Neuronal stem cell (in vitro differentiated cells): ENCODE measurements around the gene ZNF547.

Experiments
- DNase-seq: peaks from one replicate; pipeline ENCODE4 v3.0.0-alpha.2; 2013; ENCODE audit warnings: low spot score
- H2AFZ ChIP-seq: one replicate; pipeline ENCODE4 v1.6.1; 2013; ENCODE audit warnings: mild to moderate bottlenecking, low read length, inconsistent platforms
- H2AK5ac ChIP-seq: 2 replicates; pipeline ENCODE4 v1.6.1; 2013; ENCODE audit warnings: low read depth, mild to moderate bottlenecking, inconsistent platforms, low read length, moderate library complexity, mixed read lengths
- H2BK120ac ChIP-seq: 2 replicates; pipeline ENCODE4 v1.6.1; 2013; ENCODE audit warnings: low read depth, mild to moderate bottlenecking, inconsistent platforms, low read length, moderate library complexity, mixed read lengths
- H2BK12ac ChIP-seq: one replicate; pipeline ENCODE4 v1.6.1; 2013; ENCODE audit warnings: low read length, inconsistent platforms
- H2BK15ac ChIP-seq: 2 replicates; pipeline ENCODE4 v1.6.1; 2013; ENCODE audit warnings: mild to moderate bottlenecking, low read length, inconsistent platforms, mixed read lengths
- H2BK5ac ChIP-seq: one replicate; pipeline ENCODE4 v1.6.1; 2013; ENCODE audit warnings: inconsistent platforms, mild to moderate bottlenecking, low read length, moderate library complexity
- H3K14ac ChIP-seq: one replicate; pipeline ENCODE4 v1.6.1; 2013; ENCODE audit warnings: low read length, inconsistent platforms
- H3K18ac ChIP-seq: 2 replicates; pipeline ENCODE4 v1.6.1; 2013; ENCODE audit warnings: low read length, inconsistent platforms
- H3K23ac ChIP-seq: 2 replicates; pipeline ENCODE4 v1.6.1; 2013; ENCODE audit warnings: low read depth, mild to moderate bottlenecking, mixed read lengths, low read length, inconsistent platforms; ENCODE audit not compliant: poor library complexity
- H3K27ac ChIP-seq: replicated peaks from 3 replicates; pipeline ENCODE4 v1.5.1; 2013; ENCODE audit warnings: low read length, inconsistent platforms
- H3K27me3 ChIP-seq, 3 experiments: 2 replicates each; pipeline ENCODE4 v1.6.1; 2013; ENCODE audit warnings: low read length in 3 of 3, mild to moderate bottlenecking in 2 of 3, inconsistent platforms in 1 of 3, low read depth in 1 of 3, mixed read lengths in 1 of 3, moderate library complexity in 1 of 3; ENCODE audit not compliant: control insufficient read depth in 3 of 3, insufficient read depth in 3 of 3
- H3K36me3 ChIP-seq, 2 donors: replicated peaks in 1 of 2; 2 replicates each; pipeline ENCODE4 v1.6.1; 2013; ENCODE audit warnings: low read length in 2 of 2; ENCODE audit not compliant: control insufficient read depth in 2 of 2, insufficient read depth in 2 of 2
- H3K4ac ChIP-seq: 2 replicates; pipeline ENCODE4 v1.6.1; 2013; ENCODE audit warnings: inconsistent platforms, mild to moderate bottlenecking, low read length, moderate library complexity
- H3K4me1 ChIP-seq, 2 donors: 1 replicate in 1 of 2; 2 replicates in 1 of 2; pipeline ENCODE4 v1.6.1; 2013; ENCODE audit warnings: low read length in 2 of 2, low read depth in 1 of 2; ENCODE audit not compliant: control insufficient read depth in 2 of 2, insufficient read depth in 1 of 2
- H3K4me2 ChIP-seq: one replicate; pipeline ENCODE4 v1.6.1; 2013; ENCODE audit warnings: mild to moderate bottlenecking, low read length, inconsistent platforms; ENCODE audit not compliant: insufficient read depth, poor library complexity, severe bottlenecking
- H3K4me3 ChIP-seq, 2 donors: 2 replicates each; pipeline ENCODE4 v1.5.1; 2013; ENCODE audit warnings: low read length in 2 of 2, mild to moderate bottlenecking in 2 of 2, inconsistent platforms in 1 of 2, moderate library complexity in 1 of 2
- H3K79me1 ChIP-seq: one replicate; pipeline ENCODE4 v1.6.1; 2013; ENCODE audit warnings: low read depth, mild to moderate bottlenecking, inconsistent platforms, low read length, moderate library complexity
- H3K9ac ChIP-seq: one replicate; pipeline ENCODE4 v1.6.1; 2013; ENCODE audit warnings: mild to moderate bottlenecking, low read depth, low read length, inconsistent platforms; ENCODE audit not compliant: poor library complexity
- H3K9me3 ChIP-seq, 2 donors: replicated peaks in 1 of 2; 2 replicates each; pipeline versions ENCODE3 to v1.6.1; 2013; ENCODE audit warnings: low read length in 2 of 2, mild to moderate bottlenecking in 2 of 2, inconsistent platforms in 1 of 2, low read depth in 1 of 2, mixed read lengths in 1 of 2, moderate library complexity in 1 of 2; ENCODE audit not compliant: control insufficient read depth in 2 of 2, insufficient read depth in 1 of 2
- H4K8ac ChIP-seq: one replicate; pipeline ENCODE4 v1.6.1; 2013; ENCODE audit warnings: low read depth, mild to moderate bottlenecking, inconsistent platforms, low read length, moderate library complexity
- H4K91ac ChIP-seq: one replicate; pipeline ENCODE4 v1.6.1; 2013; ENCODE audit warnings: low read length, low read depth, mild to moderate bottlenecking, inconsistent platforms; ENCODE audit not compliant: poor library complexity
- WGBS, 2 donors: extraction: QIAGEN DNeasy Blood & Tissue Kit; methylation state at CpG; one replicate each; pipeline ENCODE4 v1.1.7; 2013; ENCODE audit warnings: missing lambda C conversion rate in 2 of 2, mixed read lengths in 1 of 2; ENCODE audit not compliant: insufficient read length in 2 of 2, insufficient replicate concordance in 1 of 2; ENCODE audit errors: extremely low coverage in 2 of 2; 5-methylcytosine and 5-hydroxymethylcytosine counted together

The ZNF547 gene

GRCh38 chr19:57377498-57378146 lies 14.3 kb downstream of the ZNF547 start:
- H3K4ac ChIP-seq, result no peak overlapping the region
- no peak overlapping the region for H4K91ac ChIP-seq
- H2BK5ac ChIP-seq, result no peak overlapping the region
- WGBS, 2 donors, result no CpG with 5 or more reads among the region's 3 CpGs
- H2BK12ac ChIP-seq, result no peak overlapping the region
- no peak overlapping the region for H3K18ac ChIP-seq
- no peak overlapping the region for H3K9ac ChIP-seq
- no peaks in the 10 kb centered on the region for H3K27me3 ChIP-seq
- H2BK15ac ChIP-seq, result no peak overlapping the region
- no peak overlapping the region for H2BK120ac ChIP-seq
- H3K79me1 ChIP-seq, result no peaks in the 10 kb centered on the region
- DNase-seq, result no peak
- no peaks in the 10 kb centered on the region for H3K4me1 ChIP-seq
- H3K4me2 ChIP-seq, result no peak overlapping the region
- no peak overlapping the region for H3K23ac ChIP-seq
- H3K4me3 ChIP-seq, result no peak overlapping the region
- H3K14ac ChIP-seq, result no peak overlapping the region
- H3K27ac ChIP-seq, result no peak overlapping the region
- peaks cover 22 to 42% of the 10 kb centered on the region in 2 donors for H3K9me3 ChIP-seq
- peaks cover 18 to 47% of the 10 kb centered on the region in 2 donors for H3K36me3 ChIP-seq
- no peak overlapping the region for H2AK5ac ChIP-seq
- no peak overlapping the region for H4K8ac ChIP-seq
- no peak overlapping the region for H2AFZ ChIP-seq

- H3K23ac ChIP-seq, result no peak overlapping the region
- H2BK12ac ChIP-seq, result no peak overlapping the region
- H2BK120ac ChIP-seq, result no peak overlapping the region
- no peak for DNase-seq
- no peak overlapping the region for H2AK5ac ChIP-seq
- H3K36me3 ChIP-seq, result peaks cover 9 to 23% of the 10 kb centered on the region in 2 donors
- no peaks in the 10 kb centered on the region for H3K79me1 ChIP-seq
- H2BK15ac ChIP-seq, result no peak overlapping the region
- no peak overlapping the region for H3K4me3 ChIP-seq
- H4K8ac ChIP-seq, result no peak overlapping the region
- no peak overlapping the region for H3K9ac ChIP-seq
- peaks cover 15 to 28% of the 10 kb centered on the region in 2 donors for H3K9me3 ChIP-seq
- H3K4ac ChIP-seq, result no peak overlapping the region
- no peak overlapping the region for H2BK5ac ChIP-seq
- H3K4me1 ChIP-seq, result no peaks in the 10 kb centered on the region
- no peak overlapping the region for H3K27ac ChIP-seq
- no peak overlapping the region for H2AFZ ChIP-seq
- no peak overlapping the region for H3K18ac ChIP-seq
- no peaks in the 10 kb centered on the region for H3K27me3 ChIP-seq
- H3K14ac ChIP-seq, result no peak overlapping the region
- no peak overlapping the region for H4K91ac ChIP-seq
- H3K4me2 ChIP-seq, result no peak overlapping the region
Observed at GRCh38 chr19:57380923-57381322, 17.6 kb downstream of the ZNF547 start.

GRCh38 chr19:57382806-57383488 lies 19.6 kb downstream of the ZNF547 start:
- no peak overlapping the region for H3K9ac ChIP-seq
- no peaks in the 10 kb centered on the region for H3K4me1 ChIP-seq
- peaks cover 5 to 12% of the 10 kb centered on the region in 2 donors for H3K9me3 ChIP-seq
- H3K4me2 ChIP-seq, result no peak overlapping the region
- H2BK120ac ChIP-seq, result no peak overlapping the region
- H2BK12ac ChIP-seq, result no peak overlapping the region
- no peak overlapping the region for H4K91ac ChIP-seq
- no peaks in the 10 kb centered on the region for H3K27me3 ChIP-seq
- H3K14ac ChIP-seq, result no peak overlapping the region
- WGBS, 2 donors, result no CpG with 5 or more reads among the region's 7 CpGs
- H3K27ac ChIP-seq, result no peak overlapping the region
- H2BK15ac ChIP-seq, result no peak overlapping the region
- no peak overlapping the region for H3K4ac ChIP-seq
- DNase-seq, result no peak
- H3K36me3 ChIP-seq, result peaks cover 2 to 9% of the 10 kb centered on the region in 2 donors
- no peaks in the 10 kb centered on the region for H3K79me1 ChIP-seq
- H2BK5ac ChIP-seq, result no peak overlapping the region
- no peak overlapping the region for H4K8ac ChIP-seq
- no peak overlapping the region for H2AFZ ChIP-seq
- no peak overlapping the region for H2AK5ac ChIP-seq
- no peak overlapping the region for H3K23ac ChIP-seq
- no peak overlapping the region for H3K4me3 ChIP-seq
- H3K18ac ChIP-seq, result no peak overlapping the region

GRCh38 chr19:57389194-57389729 lies 25.9 kb downstream of the ZNF547 start:
- Histone ChIP-seq H3K18ac (no peak overlapping the region), H3K36me3 (peaks cover 6 to 19% of the 10 kb centered on the region in 2 donors), H3K9ac (no peak overlapping the region), H3K23ac (no peak overlapping the region), H4K8ac (no peak overlapping the region), H3K27me3 (no peaks in the 10 kb centered on the region), H3K14ac (no peak overlapping the region), H2BK5ac (no peak overlapping the region), H2BK120ac (no peak overlapping the region), H2BK12ac (no peak overlapping the region), H3K9me3 (peaks cover 0 to 3% of the 10 kb centered on the region in 2 donors), H3K4me1 (peaks cover 3 to 6% of the 10 kb centered on the region in 2 donors), H2BK15ac (no peak overlapping the region), H3K4me2 (peak overlapping the region; percentile 45), H2AFZ (peak overlapping the region; percentile 84), H3K27ac (no peak overlapping the region), H3K4me3 (peak overlapping the region in 1 of 2 donors; percentile 65), H2AK5ac (no peak overlapping the region), H4K91ac (no peak overlapping the region), H3K4ac (no peak overlapping the region), H3K79me1 (peaks cover 3% of the 10 kb centered on the region)
- no CpG with 5 or more reads among the region's 11 CpGs for WGBS, 2 donors
- DNase-seq, result peak; percentile 8
